GM19324 (cell line): ENCODE data around the gene KCNB1.
"Not testable (repeated sequence)": the region's sequence is repeated elsewhere in the genome, so short reads cannot be mapped to it uniquely, and the experiment has no call there.

ENCODE experiments used
- ATAC-seq: cut with Tn5 transposase; IDR thresholded peaks from one replicate; pipeline ENCODE4 v1.9.1; 2021; ENCODE audit warnings: mild to moderate bottlenecking, moderate library complexity; ENCODE audit not compliant: unreplicated experiment, low FRiP score

Gene KCNB1

DNA sequence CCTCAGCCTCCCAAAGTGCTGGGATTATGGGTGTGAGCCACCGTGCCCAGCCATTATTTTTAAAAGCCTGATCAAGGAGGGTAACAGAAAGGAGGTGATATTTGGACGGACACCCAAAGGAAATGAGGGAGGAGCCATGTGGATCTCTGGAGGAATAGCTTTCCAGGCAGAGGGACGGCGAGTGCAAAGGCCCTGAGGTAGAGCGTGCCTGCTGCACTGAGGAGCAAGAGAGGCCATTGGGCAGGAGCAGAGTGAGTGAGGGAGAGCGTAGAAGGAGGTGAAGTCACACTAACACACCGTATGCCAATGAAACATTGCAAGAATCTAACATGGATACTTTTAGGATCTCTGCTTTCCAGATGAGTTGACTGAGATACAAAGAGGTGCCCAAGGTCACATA, 145.7 kb downstream of the KCNB1 start:
- no peak for ATAC-seq

DNA sequence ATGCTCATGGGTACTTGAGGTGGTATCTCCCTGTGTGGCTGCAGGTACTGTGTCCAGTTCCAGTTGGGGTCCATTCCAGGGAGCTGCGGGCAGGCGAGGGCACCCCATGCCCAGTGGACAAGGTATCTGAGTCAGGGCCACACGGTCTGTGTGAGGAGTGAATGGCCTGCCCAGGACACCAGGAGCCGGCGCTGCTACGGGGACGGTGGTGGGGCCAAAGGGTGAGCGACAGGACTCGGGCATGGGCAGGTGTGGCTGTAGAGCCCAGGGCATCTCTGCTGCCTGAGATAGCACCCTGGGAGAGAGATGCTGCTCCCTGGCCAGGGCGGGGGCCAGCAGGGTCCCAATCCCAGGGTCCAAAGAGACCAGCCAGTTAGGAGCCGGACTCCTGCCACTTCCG, 147.0 kb downstream of the KCNB1 start:
- no peak for ATAC-seq

GRCh38 chr20:49330701-49331615, 151.5 kb downstream of the KCNB1 start:
- no peak for ATAC-seq

DNA sequence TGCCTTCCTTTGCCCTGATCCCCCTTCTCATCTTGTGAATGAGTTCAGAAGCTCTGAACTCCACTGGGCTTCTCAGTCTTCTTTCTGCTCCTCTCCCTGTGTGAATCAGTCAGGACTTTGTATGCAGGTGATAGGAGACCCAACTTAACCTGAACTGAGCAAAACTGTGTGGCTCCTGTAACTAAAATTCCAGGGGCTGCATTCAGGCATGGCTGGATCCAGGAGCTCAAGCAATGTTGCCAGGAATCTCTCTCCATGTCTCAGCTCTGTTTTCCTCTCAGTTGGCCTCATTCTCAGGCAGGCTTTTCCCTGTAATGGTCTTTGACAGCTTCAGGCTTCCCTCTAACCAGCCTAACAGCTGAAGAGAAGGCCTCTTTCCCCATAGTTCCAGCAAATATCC, 153.7 kb downstream of the KCNB1 start:
- no peak for ATAC-seq

DNA sequence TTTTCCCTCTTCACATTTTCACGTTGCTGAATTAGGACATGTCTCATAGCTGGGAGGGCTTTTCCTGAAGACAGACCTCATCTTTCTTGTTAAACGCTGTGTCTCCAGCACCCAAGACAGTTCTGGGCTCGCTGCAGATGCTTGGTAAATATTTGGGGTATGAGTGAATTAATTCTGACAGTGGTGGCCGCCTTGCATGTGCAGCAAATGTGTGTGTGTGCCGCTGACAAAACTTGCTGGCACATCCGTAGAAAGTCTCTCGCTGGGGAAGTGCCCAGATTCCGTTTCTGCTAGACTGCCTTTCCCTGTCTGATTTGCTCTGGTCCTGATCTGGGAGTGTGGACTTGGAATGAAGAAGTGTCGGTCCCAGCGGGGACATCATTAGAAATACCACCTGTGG, 156.4 kb downstream of the KCNB1 start:
- no peak for ATAC-seq

DNA sequence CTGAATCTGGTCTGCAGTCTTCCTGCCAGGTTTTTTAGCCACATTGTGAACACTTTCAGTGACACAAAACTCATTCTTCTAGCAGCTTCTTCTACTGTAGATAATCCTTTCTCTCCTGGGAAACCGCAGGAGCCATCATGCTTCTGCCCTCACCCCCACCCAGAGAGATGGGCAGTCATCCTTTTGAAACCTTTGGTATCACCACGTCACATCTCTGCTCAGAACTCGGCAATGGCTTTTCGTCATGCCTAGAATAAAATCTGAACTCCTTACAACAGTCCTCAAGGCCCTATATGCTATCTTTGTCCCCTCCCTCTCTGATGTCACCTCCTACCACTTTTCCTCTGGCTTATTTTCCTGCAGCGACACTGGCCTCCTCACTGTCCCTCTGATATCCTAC, 158.2 kb downstream of the KCNB1 start:
- no peak for ATAC-seq

DNA sequence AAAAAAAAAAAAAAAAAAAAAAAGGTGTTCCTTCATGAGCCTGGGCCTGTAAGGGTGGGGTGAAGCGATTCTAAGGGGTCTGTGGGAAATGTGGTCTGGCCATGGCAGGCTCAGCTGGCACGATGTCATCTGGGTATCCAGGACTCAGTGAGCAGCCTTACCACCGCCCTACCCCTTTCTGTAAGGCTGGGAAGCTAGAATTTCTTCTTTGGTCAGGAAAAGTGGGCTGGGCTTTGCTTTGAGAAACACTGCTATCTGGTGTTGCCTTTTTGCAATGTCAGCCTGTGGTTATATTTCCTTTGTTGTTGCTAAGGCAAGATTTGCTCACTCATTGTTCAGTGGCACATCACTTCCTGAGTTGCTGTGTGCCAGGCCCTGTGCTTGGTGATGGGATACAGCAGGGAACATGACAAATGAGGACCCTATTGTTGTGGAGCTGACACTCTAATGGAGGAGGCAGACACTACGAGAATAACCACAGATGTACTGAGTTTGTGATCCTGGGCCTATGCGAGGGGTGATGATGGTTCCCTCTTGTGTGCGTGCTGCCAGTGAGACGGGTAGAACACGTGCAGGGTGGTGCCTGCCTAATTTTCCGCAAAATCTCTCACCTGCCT, 158.7 kb downstream of the KCNB1 start:
- ATAC-seq: no peak

DNA sequence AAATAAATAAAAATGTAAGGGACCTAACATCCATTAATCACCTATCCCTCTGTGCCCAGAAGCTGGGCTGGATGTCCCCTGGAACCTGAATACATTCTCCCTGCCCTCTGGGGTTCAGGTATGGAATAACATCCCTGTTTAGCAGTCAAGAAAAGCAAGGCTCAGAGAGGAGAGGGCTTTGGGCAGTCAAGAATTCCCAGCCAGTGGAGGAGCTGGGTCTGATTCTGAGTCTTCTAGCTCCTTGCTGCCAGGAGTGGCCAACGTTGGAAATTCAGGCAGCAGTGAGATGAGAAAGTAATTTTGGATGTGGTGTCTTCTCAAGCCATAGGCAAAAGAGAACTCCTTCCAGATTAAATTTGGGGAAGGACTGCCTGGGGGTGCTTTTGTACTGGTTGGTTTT, 162.0 kb downstream of the KCNB1 start:
- no peak for ATAC-seq

GRCh38 chr20:49319208-49319809, 163.2 kb downstream of the KCNB1 start:
- ATAC-seq: no peak

DNA sequence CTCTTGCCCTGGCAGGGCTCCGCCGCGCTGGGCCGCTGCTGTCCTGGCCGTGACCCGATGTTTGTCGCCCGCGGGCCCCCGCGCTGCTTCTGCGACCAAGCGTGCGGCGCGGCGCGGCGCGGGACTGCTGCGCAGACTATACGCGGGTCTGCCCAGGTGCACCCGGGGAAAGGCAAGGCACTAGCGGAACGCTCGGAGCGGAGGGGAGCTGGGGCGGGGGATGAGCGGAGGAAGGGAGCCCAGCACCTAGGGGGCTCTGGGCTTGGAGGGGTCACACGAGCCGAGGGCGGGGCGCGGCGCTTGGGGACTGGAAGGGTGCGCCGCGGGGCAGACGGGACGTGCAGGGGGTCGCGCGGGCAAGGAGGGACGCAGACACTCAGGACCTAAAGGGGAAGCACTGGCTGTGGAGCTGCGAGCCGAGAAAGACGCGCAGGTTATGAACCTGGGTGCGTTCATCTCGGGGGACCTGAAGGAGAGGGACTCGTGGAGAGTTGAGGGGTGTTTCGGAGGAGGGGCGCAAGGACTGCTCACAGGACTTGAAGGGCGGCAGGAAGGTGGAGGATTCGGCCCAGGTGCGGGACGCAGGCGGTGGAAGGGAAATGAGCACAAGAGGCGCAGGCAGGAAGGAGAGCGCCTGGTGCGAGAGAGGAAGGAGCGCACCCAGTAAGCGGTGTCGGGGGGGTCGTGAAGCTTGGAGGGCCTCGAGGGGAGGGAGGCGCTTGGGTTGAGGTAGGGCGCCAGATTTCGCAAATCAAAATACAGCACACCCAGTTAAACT, 163.8 kb downstream of the KCNB1 start:
- no peak for ATAC-seq

DNA sequence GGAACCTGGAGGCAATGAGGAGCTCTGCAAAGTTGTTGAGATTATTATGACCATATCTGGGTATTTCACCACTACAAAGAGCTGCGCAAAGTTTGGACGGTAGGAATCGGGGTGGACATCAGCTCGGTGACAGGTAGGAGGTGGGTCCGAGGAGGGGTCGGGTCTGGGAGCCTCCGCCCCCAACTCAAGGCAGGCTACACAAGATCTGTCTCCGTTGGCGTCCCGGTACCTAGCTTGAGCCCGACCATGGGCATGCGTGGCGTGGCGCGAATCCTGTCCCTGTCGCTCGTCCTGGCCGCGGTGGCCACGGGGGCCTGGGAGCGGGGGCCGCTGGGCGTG, 164.4 kb downstream of the KCNB1 start:
- no peak for ATAC-seq

DNA sequence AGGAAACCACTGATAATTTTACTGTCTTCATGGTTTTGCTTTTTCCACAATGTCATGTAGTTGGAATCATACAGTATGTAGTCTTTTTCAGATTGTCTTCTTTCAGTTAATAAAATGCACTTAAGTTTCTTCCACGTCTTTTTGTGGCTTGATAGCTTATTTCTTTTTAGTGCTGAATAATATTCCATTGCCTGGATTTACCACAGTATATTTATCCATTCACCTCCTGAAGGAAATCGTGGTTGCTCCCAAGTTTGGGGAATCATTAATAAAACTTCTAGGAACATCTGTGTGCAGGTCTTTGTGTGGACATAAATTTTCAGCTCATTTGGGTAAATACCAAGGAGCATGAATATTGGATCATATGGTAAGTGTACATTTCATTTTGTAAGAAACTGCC, 165.8 kb downstream of the KCNB1 start:
- no peak for ATAC-seq

- ATAC-seq: no peak
These were observed 166.9 kb downstream of the KCNB1 start for GRCh38 chr20:49315580-49315979.

GRCh38 chr20:49314052-49314451, 168.4 kb downstream of the KCNB1 start:
- not testable (repeated sequence) for ATAC-seq
